K562 (cell line): Measurements from ENCODE around the gene MCM9. TPM values are rescaled to one million over a fixed set of nuclear protein-coding genes. Genes with fewer than 3 reads are reported as not detected.

Experiments used
- ATAC-seq: fragments of 200-7000 bp; cut with Tn5 transposase; 3 replicates; pipeline ENCODE4 v1.9.1; 2020; ENCODE audit warnings: moderate library complexity
- BruUV-seq: library from RNA; stranded (reverse); fragments of 400-500 nt; replicated peaks from 2 replicates; lab custom pipeline; 2021; lab: Mats Ljungman, UMichigan
- CTCF ChIA-PET: fragments of 300-600 bp; formaldehyde crosslinking; extraction: SDS; loops from one replicate; lab custom pipeline; 2021; ENCODE audit warnings: low intra/inter-chr PET ratio; lab: Yijun Ruan, JAX
- POLR2A ChIA-PET: fragments of 300-600, 350-650 bp; sonication (Branson Sonifier 250); formaldehyde crosslinking; extraction: SDS; loops from one replicate; lab custom pipeline; 2021; ENCODE audit warnings: antibody characterized with exemption, inconsistent platforms; lab: Yijun Ruan, JAX
- DNase-seq, 4 experiments: peaks; one replicate each; pipeline versions ENCODE4 v3.0.0 to v3.0.0-alpha.2; 2011 to 2018; ENCODE audit warnings: low spot score in 3 of 4, mixed read lengths in 3 of 4; ENCODE audit errors: extremely low read depth in 1 of 4
- FAIRE-seq: peaks from 2 replicates; lab custom pipeline; 2011; peaks lifted over from hg19 to GRCh38; lab: Jason Lieb, UNC
- H2AFZ ChIP-seq: 2 replicates; pipeline ENCODE4 v1.6.0; 2011; ENCODE audit warnings: low read depth, low read length, control low read depth, inconsistent platforms
- H3K27ac ChIP-seq: fragments of 200-600 bp; 3 replicates; pipeline ENCODE4 v1.8.0; 2011; ENCODE audit warnings: low read depth, mild to moderate bottlenecking, control low read depth, inconsistent platforms, low read length, moderate library complexity, mixed read lengths; ENCODE audit errors: extremely low read depth
- H3K27me3 ChIP-seq, 2 experiments: fragments of 300-600 bp in 1 of 2; 2 replicates in 1 of 2; 3 replicates in 1 of 2; pipeline versions ENCODE4 v1.6.0 to v1.8.0; 2011; ENCODE audit warnings: inconsistent platforms in 2 of 2, low read length in 2 of 2, mild to moderate bottlenecking in 1 of 2, mixed read lengths in 1 of 2, moderate library complexity in 1 of 2; ENCODE audit not compliant: control insufficient read depth in 2 of 2, insufficient read depth in 2 of 2
- H3K36me3 ChIP-seq: fragments of 300-600 bp; 3 replicates; pipeline ENCODE4 v1.8.0; 2011; ENCODE audit warnings: mild to moderate bottlenecking, low read length, inconsistent platforms; ENCODE audit not compliant: control insufficient read depth, insufficient read depth
- H3K4me1 ChIP-seq, 2 experiments: fragments of 200-600 bp in 1 of 2; replicated peaks in 1 of 2; 2 replicates in 1 of 2; 3 replicates in 1 of 2; pipeline versions ENCODE4 v1.5.1 to v1.8.0; 2011; ENCODE audit warnings: inconsistent platforms in 2 of 2, low read length in 2 of 2, mild to moderate bottlenecking in 1 of 2, mixed read lengths in 1 of 2, moderate library complexity in 1 of 2; ENCODE audit not compliant: control insufficient read depth in 2 of 2, insufficient read depth in 2 of 2
- H3K4me2 ChIP-seq: 2 replicates; pipeline ENCODE4 v1.6.1; 2011; ENCODE audit warnings: low read length, control low read depth, inconsistent platforms, mixed read lengths; ENCODE audit not compliant: insufficient read depth
- H3K4me3 ChIP-seq: fragments of 200-600 bp; sonication (generic), shearing (Covaris generic); 2 replicates; pipeline ENCODE4 v1.5.1; 2016; ENCODE audit warnings: control low read depth, inconsistent platforms
- H3K79me2 ChIP-seq: fragments of 200-600 bp; 3 replicates; pipeline ENCODE4 v1.8.0; 2011; ENCODE audit warnings: low read length, inconsistent platforms; ENCODE audit not compliant: control insufficient read depth, insufficient read depth
- H3K9ac ChIP-seq, 2 experiments: 2 replicates each; pipeline versions ENCODE4 v1.6.0 to v1.6.1; 2011; ENCODE audit warnings: low read depth in 2 of 2, low read length in 2 of 2, control low read depth in 1 of 2, inconsistent platforms in 1 of 2, mild to moderate bottlenecking in 1 of 2, mixed read lengths in 1 of 2; ENCODE audit not compliant: insufficient read depth in 1 of 2
- H3K9me1 ChIP-seq: one replicate; pipeline ENCODE4 v1.6.0; 2011; ENCODE audit warnings: inconsistent platforms, mild to moderate bottlenecking, low read length, moderate library complexity; ENCODE audit not compliant: control insufficient read depth, insufficient read depth
- H3K9me3 ChIP-seq: replicated peaks from 2 replicates; pipeline ENCODE4 v1.5.1; 2011; ENCODE audit warnings: low read depth, low read length, inconsistent platforms; ENCODE audit not compliant: control insufficient read depth, insufficient read depth
- H4K20me1 ChIP-seq: replicated peaks from 2 replicates; pipeline ENCODE4 v1.6.1; 2011; ENCODE audit warnings: low read length, inconsistent platforms, mixed read lengths; ENCODE audit not compliant: control insufficient read depth, insufficient read depth
- CC2D1A ChIP-seq: fragments of 450-650 bp; IDR thresholded peaks from 2 replicates; pipeline ENCODE4 v1.6.1; 2017; ENCODE audit warnings: mild to moderate bottlenecking
- CHD4 ChIP-seq: fragments of 200-600 bp; sonication (generic); IDR thresholded peaks from 3 replicates; pipeline ENCODE4 v1.6.1; 2012; ENCODE audit warnings: low read depth, mild to moderate bottlenecking, mixed read lengths, low read length, inconsistent platforms; ENCODE audit not compliant: insufficient read depth, insufficient replicate concordance, poor library complexity, severe bottlenecking
- HDAC2 ChIP-seq: fragments of 450-650 bp; IDR thresholded peaks from 2 replicates; pipeline ENCODE4 v1.6.1; 2016; ENCODE audit warnings: mild to moderate bottlenecking
- KDM1A ChIP-seq, 2 experiments: fragments of 450-650 bp; IDR thresholded peaks; 2 replicates each; pipeline ENCODE4 v1.6.1; 2016; ENCODE audit warnings: mild to moderate bottlenecking in 2 of 2
- TCF3 ChIP-seq: sonication (generic); formaldehyde crosslinking; IDR thresholded peaks from 2 replicates; pipeline ENCODE4 v1.4.0; 2020; ENCODE audit warnings: mild to moderate bottlenecking, missing genetic modification reagents
- WGBS: fragments of 100-300 bp; shearing (Covaris generic); methylation state at CpG from one replicate; pipeline ENCODE4 v1.1.6; 2016; ENCODE audit warnings: low coverage, mixed read lengths; ENCODE audit not compliant: insufficient coverage; ENCODE audit errors: missing lambda C conversion rate; 5-methylcytosine and 5-hydroxymethylcytosine counted together
- in situ Hi-C: fragments of 300-500 bp; cut with MboI; formaldehyde crosslinking; loops from 4 replicates; pipeline ENCODE4 v1.15.0; 2018; ENCODE audit warnings: inconsistent platforms, mixed read lengths
- intact Hi-C: fragments of 100-400 bp; cut with micrococcal nuclease; formaldehyde crosslinking; loops from 2 replicates; pipeline ENCODE4 v1.14.2; 2022
- polyA plus RNA-seq, 8 experiments: library from polyadenylated mRNA; depleted of rRNA in 4 of 8; stranded (reverse) in 5 of 8; unstranded in 3 of 8; fragments of >200 nt; fragmentation: Nextera tagmentation in 2 of 8; fragmentation: Illumina TruSeq in 1 of 8; extraction: Ambion mirVana in 2 of 8; extraction: Trizol in 1 of 8; gene quantifications; 2 replicates each; pipeline versions ENCODE4 v1.2.1 to v1.2.3, GENCODE V29; 2011 to 2014; ENCODE audit warnings: inconsistent platforms in 1 of 8, missing spikeins in 1 of 8
- total RNA-seq, 7 experiments: library from RNA; depleted of rRNA in 6 of 7; stranded (reverse); fragments of >200 nt in 6 of 7; fragmentation: Illumina TruSeq in 2 of 7; extraction: Trizol in 2 of 7; gene quantifications; 2 replicates each; pipeline versions ENCODE4 v1.2.1 to v1.2.3, GENCODE V29; 2011 to 2021; ENCODE audit warnings: low replicate concordance in 1 of 7
- TF ChIP-seq, protein P1 (sequence below), 2 experiments: fragments of 200-800 bp in 1 of 2; sonication (Bioruptor generic) in 1 of 2; sonication (generic) in 1 of 2; formaldehyde crosslinking in 1 of 2; IDR thresholded peaks in 1 of 2; conservative IDR thresholded peaks in 1 of 2; 2 replicates each; pipeline versions ENCODE4 v1.5.0 to v1.6.1; 2016 to 2020; ENCODE audit warnings: missing compliant biosample characterization in 1 of 2, missing genetic modification characterization in 1 of 2, missing genetic modification reagents in 1 of 2
- TF ChIP-seq, protein P2 (sequence below): sonication (generic); IDR thresholded peaks from 2 replicates; pipeline ENCODE4 v1.6.1; 2016

MCM9 gene
- total and polyA plus RNA-seq, 9 of the 15 experiments (the other 6 are each of a cell fraction or from before 2014, with no cell fraction given) = 4.8 to 16.7 (median 11.6) TPM

DNA sequence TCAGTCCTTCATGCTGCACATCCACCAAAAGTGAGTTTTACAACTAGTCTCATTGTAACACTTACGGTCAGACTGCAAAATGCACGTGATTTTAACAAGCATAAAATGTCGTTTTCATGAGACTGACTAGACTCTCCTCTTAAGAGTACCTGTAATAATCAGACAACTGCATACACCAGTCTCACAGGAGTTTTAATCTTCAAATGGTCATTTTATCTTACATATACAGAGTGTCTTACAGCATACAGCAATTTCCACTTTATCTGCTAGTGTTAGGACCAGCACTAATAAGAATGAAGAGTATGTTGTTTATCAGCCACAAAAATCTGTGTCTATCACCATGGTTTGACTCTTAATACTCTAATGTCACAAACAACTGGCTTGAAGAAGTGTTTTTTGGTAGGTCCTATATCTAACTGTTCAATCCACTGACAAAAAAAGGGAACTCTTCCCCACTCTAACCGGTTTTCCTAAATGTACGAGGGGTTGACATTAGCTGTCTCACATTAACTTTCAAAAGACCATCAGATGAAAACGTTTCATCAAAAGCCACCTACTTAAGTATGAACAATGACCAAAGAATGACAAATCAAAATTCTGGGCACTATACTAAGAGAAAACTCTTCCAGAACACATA, 42.5 kb downstream of the MCM9 start (continued):
- TF ChIP-seq, protein P1, sequence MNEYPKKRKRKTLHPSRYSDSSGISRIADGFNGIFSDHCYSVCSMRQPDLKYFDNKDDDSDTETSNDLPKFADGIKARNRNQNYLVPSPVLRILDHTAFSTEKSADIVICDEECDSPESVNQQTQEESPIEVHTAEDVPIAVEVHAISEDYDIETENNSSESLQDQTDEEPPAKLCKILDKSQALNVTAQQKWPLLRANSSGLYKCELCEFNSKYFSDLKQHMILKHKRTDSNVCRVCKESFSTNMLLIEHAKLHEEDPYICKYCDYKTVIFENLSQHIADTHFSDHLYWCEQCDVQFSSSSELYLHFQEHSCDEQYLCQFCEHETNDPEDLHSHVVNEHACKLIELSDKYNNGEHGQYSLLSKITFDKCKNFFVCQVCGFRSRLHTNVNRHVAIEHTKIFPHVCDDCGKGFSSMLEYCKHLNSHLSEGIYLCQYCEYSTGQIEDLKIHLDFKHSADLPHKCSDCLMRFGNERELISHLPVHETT (CRISPR knock-in tag; conservative IDR thresholded peaks at IDR 0.05 in 1 of 2, IDR thresholded peaks at IDR 0.05 in 1 of 2) = peak in 1 of 2 experiments; percentile 21; a peak in 1 of 4 replicates
- TF ChIP-seq TCF3 (peak; percentile 64), CC2D1A (no peak), HDAC2 (0 out of 2 replicates have a peak, but pooled peaks have one; percentile 37)

DNA sequence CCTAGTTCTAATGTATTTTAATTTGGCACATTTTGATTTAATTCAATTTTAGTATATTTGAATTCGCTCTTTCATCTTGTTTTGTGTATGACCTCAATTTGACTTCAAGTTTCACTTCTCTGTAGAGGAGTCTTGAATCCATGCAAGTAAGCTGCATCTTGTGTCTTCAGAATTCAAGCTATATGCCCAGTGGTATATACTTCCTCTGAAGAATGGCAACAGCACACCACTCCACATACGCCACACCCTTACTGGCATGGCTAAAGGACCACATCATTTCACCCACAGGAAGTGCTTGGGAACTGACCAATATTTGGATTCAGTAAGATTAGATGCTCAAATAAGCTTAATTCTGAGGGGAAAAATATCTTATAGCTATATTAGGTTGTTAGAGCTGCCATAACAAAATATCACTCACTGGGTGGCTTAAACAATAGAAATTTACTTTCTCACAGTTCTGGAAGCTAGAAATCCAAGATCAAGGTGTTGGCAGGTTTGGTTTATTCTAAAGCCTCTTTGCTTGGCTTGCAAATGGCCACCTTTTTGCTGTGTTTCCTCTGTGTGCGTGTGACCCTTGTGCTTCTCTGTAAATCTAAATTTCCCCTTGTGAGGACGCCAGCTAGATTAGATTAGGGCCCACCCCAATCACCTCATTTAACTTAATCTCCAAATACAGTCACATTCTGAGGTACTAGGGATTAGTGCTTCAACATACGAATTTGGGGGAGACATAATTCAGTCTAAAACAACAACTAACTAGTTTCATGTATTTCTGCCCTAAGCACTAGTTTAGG, 43.8 kb downstream of the MCM9 start:
- CTCF ChIA-PET = interaction anchor here (0.6 kb wide), 1 partner anchor 34 kb away, joined by 5 read pairs; no protein-coding TSS in a partner anchor
- H3K27me3 ChIP-seq = no peaks in the 10 kb centered on the region
- H3K9me1 ChIP-seq = no peaks in the 10 kb centered on the region
- intact Hi-C loops (loop anchor here (5.0 to 10.0 kb wide), 4 partner anchors 89 to 456 kb away; partner anchors contain the start of genes CEP85L, FAM184A and MAN1A1), in situ Hi-C loops (no loop called here)
- H3K36me3 ChIP-seq = 0 out of 3 replicates have a peak, but pooled peaks cover 3% of the 10 kb centered on the region
- H3K9ac ChIP-seq = peak overlapping the region in 1 of 2 experiments; percentile 91; a peak in 2 of 4 replicates
- ATAC-seq (no peak), FAIRE-seq (no peak), DNase-seq (no peak)
- H3K4me2 ChIP-seq = peak overlapping the region; percentile 91; the same call in 1 of the 2 replicates
- H3K27ac ChIP-seq = peak overlapping the region; percentile 15; the same call in 2 of the 3 replicates
- peaks cover 58% of the 10 kb centered on the region for H3K79me2 ChIP-seq
- H3K9me3 ChIP-seq = no peaks in the 10 kb centered on the region
- WGBS = 53% methylated on average over 5 of the region's 5 CpGs
- peaks cover 12 to 20% of the 10 kb centered on the region in 2 experiments; a peak in 4 of 5 replicates for H3K4me1 ChIP-seq
- H3K4me3 ChIP-seq = no peak overlapping the region
- POLR2A ChIA-PET = interaction anchor here (0.8 to 3.5 kb wide), 3 partner anchors 9 to 14 kb away, joined by 3 to 24 read pairs (median 4); no protein-coding TSS in a partner anchor
- peak overlapping the region; percentile 97 for H2AFZ ChIP-seq
- no TSS peak for BruUV-seq
- TF ChIP-seq, protein P2, sequence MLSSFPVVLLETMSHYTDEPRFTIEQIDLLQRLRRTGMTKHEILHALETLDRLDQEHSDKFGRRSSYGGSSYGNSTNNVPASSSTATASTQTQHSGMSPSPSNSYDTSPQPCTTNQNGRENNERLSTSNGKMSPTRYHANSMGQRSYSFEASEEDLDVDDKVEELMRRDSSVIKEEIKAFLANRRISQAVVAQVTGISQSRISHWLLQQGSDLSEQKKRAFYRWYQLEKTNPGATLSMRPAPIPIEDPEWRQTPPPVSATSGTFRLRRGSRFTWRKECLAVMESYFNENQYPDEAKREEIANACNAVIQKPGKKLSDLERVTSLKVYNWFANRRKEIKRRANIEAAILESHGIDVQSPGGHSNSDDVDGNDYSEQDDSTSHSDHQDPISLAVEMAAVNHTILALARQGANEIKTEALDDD = peak; percentile 78; the same call in 1 of the 2 replicates
- no peak for TF ChIP-seq CHD4
- no peak for TF ChIP-seq KDM1A (IDR thresholded peaks at IDR 0.05)
- H4K20me1 ChIP-seq = no peaks in the 10 kb centered on the region
